GM13976 (cell line): ENCODE data around the gene PASK.

Source experiments
- DNase-seq: peaks from one replicate; pipeline ENCODE4 v3.0.0; 2012; ENCODE audit warnings: low spot score
- in situ Hi-C: fragments of 300-500 bp; cut with MboI; formaldehyde crosslinking; loops from one replicate; pipeline ENCODE4 v1.12.0; 2022; ENCODE audit warnings: low sequenced_read_pairs, mixed read lengths, inconsistent platforms; ENCODE audit not compliant: unreplicated experiment
- TF ChIP-seq, protein P1 (sequence below): IDR thresholded peaks from 2 replicates; pipeline ENCODE4 v1.5.1; 2012; ENCODE audit warnings: borderline replicate concordance, mild to moderate bottlenecking; ENCODE audit not compliant: insufficient read depth; ENCODE audit errors: extremely low read depth, missing control alignments, control extremely low read depth

Gene PASK

DNA sequence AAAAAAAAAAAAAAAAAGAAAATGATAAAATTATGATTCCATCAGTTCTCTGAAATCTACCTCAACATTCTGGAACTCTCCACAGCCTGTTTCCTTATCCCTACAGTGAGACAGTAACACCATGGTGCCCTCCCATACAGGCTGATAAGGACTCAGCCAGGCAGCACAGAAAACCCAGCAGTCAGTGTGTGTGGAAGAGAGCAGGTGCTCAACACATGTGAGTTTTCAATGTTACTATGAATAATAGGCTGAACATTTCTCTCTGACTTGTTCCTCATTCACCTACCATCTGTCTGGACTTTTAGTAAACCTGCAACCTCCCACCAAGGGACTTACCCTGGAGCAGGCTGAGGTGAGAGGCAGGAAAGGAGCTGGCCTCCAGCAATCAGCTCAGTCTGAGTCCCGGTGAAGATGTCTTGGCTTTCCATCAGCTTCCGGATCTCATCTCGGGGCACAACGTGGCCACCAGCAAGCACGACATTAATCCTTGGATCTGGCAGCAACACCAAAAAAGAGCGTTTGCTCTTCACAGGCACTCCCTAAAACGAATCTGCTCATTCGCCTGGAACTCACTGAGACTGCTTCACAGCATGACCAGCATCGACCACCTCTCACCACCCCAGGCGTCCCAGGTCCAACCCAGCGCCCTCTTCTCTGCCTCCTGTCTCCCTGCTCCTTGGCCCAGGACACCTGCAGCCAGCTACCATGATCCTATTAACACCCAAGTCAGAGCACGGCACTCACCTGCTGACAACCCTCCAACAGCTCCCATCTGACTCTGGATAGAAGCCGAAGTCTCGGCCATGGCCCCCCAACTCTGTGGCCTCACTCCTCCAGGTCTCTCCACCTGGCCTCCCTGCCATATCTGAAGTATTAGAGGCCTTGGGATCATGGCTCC is 16.5 kb downstream of the PASK start:
- TF ChIP-seq, protein P1, sequence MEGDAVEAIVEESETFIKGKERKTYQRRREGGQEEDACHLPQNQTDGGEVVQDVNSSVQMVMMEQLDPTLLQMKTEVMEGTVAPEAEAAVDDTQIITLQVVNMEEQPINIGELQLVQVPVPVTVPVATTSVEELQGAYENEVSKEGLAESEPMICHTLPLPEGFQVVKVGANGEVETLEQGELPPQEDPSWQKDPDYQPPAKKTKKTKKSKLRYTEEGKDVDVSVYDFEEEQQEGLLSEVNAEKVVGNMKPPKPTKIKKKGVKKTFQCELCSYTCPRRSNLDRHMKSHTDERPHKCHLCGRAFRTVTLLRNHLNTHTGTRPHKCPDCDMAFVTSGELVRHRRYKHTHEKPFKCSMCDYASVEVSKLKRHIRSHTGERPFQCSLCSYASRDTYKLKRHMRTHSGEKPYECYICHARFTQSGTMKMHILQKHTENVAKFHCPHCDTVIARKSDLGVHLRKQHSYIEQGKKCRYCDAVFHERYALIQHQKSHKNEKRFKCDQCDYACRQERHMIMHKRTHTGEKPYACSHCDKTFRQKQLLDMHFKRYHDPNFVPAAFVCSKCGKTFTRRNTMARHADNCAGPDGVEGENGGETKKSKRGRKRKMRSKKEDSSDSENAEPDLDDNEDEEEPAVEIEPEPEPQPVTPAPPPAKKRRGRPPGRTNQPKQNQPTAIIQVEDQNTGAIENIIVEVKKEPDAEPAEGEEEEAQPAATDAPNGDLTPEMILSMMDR: no peak

DNA sequence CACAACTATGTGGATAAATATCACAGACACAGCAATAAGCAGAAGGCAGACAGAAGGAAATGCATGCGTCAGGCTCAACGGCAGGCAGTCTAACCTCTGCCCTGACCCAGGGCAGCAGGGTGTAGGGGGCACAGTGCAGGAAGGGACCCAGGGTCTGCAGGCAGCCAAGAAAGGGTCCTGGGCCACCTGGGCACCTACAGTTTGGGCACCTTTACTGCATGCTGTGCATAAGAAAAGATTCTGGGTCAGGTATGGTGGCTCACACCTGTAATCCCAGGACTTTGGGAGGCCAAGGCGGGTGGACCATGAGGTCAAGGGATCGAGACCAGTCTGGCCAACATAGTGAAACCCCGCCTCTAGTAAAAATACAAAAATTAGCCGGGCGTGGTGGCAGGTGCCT is 17.7 kb downstream of the PASK start:
- in situ Hi-C loops: no loop called here
- no peak for DNase-seq
- TF ChIP-seq, protein P1: no peak

More for the DNA sequence above, 16.5 kb downstream of the PASK start:
- in situ Hi-C loops: no loop called here
- DNase-seq: peak; percentile 74

- DNase-seq: no peak
- in situ Hi-C loops: no loop called here
- TF ChIP-seq, protein P1: no peak
Observed at GRCh38 chr2:241130316-241130715, 19.0 kb downstream of the PASK start.

- no peak for DNase-seq
- TF ChIP-seq, protein P1: no peak
- in situ Hi-C loops: no loop called here
Observed at GRCh38 chr2:241129086-241129871, 20.0 kb downstream of the PASK start.

DNA sequence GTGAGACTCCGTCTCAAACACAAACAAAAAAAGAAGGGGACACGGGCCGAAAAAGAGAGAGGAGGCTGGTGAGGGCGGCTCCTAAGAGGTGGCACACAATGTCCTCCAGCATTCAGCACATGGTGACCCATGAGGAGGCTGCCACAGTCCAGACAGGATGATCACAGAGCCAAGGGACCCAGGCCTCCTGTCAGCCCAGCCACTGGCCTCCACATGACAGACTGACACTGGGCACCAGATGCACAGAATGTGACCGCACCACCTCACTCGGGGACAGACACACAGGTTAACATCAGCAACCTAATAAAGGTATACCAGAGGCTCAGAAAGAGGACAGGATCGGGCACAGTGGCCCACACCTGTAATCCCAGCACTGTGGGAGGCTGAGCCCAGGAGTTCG is 21.0 kb downstream of the PASK start:
- no peak for DNase-seq
- in situ Hi-C loops: no loop called here
- TF ChIP-seq, protein P1: no peak

DNA sequence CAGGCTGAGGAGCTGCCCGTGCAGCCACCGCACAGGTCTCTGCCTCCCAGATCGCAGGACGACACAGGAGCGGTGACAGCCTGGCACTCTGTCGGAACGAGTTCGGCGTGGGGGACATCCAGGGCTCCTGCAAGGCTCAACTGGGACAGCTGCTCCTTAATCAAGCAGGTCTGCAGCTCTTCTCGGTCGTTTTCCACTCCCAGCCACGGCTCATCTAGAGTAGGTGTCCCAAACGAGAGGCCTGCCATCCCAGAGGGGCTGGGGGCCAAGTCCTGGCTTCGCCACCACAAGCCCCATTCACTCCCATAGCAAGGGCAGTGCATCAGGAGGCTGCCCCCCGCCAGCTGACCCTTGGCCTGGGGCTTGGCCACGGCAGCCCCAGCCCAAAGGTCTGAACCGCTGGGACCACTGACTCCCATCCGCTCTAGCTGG is 22.5 kb downstream of the PASK start:
- no peak for DNase-seq
- in situ Hi-C loops: no loop called here
- TF ChIP-seq, protein P1: no peak
